Heart left ventricle (tissue), 16 donors: ENCODE measurements around the gene TNFRSF1B. TPM values are rescaled to one million over a fixed set of nuclear protein-coding genes. Genes with fewer than 3 reads are reported as not detected.

Experiments used
- ATAC-seq, 4 donors: fragments of 200-7000 bp; cut with Tn5 transposase; one replicate each; pipeline ENCODE4 v1.9.1; 2020 to 2022; ENCODE audit warnings: moderate library complexity in 4 of 4, mild to moderate bottlenecking in 3 of 4, moderate number of reproducible peaks in 1 of 4
- DNase-seq, 5 donors: peaks; one replicate each; pipeline ENCODE4 v3.0.0-alpha.2; 2020
- H3K27ac ChIP-seq, 12 donors: fragments of 200-600 bp; sonication (generic) in 4 of 12; one replicate each; pipeline versions ENCODE4 v1.5.0 to v1.8.0; 2016 to 2022; ENCODE audit warnings: mild to moderate bottlenecking in 2 of 12
- H3K27me3 ChIP-seq, 9 donors: fragments of 200-600 bp; sonication (generic) in 2 of 9; one replicate each; pipeline versions ENCODE4 v1.5.1 to v1.8.0; 2016 to 2022; ENCODE audit warnings: mild to moderate bottlenecking in 3 of 9
- H3K36me3 ChIP-seq, 9 donors: fragments of 200-600 bp; sonication (generic) in 2 of 9; one replicate each; pipeline versions ENCODE4 v1.5.0 to v1.8.0; 2018 to 2022; ENCODE audit warnings: mild to moderate bottlenecking in 2 of 9
- H3K4me1 ChIP-seq, 12 donors: fragments of 200-600 bp; sonication (generic) in 4 of 12; one replicate each; pipeline versions ENCODE4 v1.5.0 to v1.8.0; 2016 to 2022; ENCODE audit warnings: mild to moderate bottlenecking in 3 of 12
- H3K4me3 ChIP-seq, 12 donors: fragments of 200-600 bp; sonication (generic) in 4 of 12; one replicate each; pipeline versions ENCODE4 v1.5.0 to v1.8.0; 2017 to 2022; ENCODE audit warnings: mild to moderate bottlenecking in 9 of 12, moderate library complexity in 4 of 12
- H3K9me3 ChIP-seq, 12 donors: fragments of 200-600 bp; sonication (generic) in 4 of 12; one replicate each; pipeline versions ENCODE4 v1.5.0 to v1.8.0; 2016 to 2022; ENCODE audit warnings: mild to moderate bottlenecking in 1 of 12
- POLR2A ChIP-seq, 2 donors: fragments of 450-650 bp; IDR thresholded peaks; one replicate each; pipeline ENCODE4 v1.6.1; 2017; ENCODE audit warnings: antibody characterized with exemption in 2 of 2, mild to moderate bottlenecking in 2 of 2, moderate library complexity in 2 of 2
- WGBS, 4 donors: extraction: QIAGEN DNeasy Blood & Tissue Kit in 2 of 4; methylation state at CpG; one replicate each; pipeline versions ENCODE4 v1.1.5 to v1.1.7; 2013 to 2018; 5-methylcytosine and 5-hydroxymethylcytosine counted together
- intact Hi-C, 10 donors: fragments of 100-400 bp; cut with DNase I; formaldehyde crosslinking; loops; one replicate each; pipeline versions ENCODE4 v1.11.1 to v1.14.2; 2022
- polyA plus RNA-seq, 2 donors: library from polyadenylated mRNA; stranded (reverse); fragments of 200-250 nt; gene quantifications; one replicate each; pipeline ENCODE4 v1.2.3, GENCODE V29; 2013
- total RNA-seq, 9 donors: library from RNA; depleted of rRNA in 2 of 9; stranded (reverse); fragments of >200 nt in 2 of 9; fragmentation: NEBNext Ultra II Directional in 3 of 9; extraction: Animal tissue kit (Norgen Biotek cat#: 25700) in 3 of 9; gene quantifications; one replicate each; pipeline versions ENCODE4 v1.1.0 to v1.2.4, GENCODE V29; 2016 to 2023
- TF ChIP-seq, protein P1 (sequence below), 12 donors: fragments of 200-600 bp; sonication (generic) in 4 of 12; IDR thresholded peaks; one replicate each; pipeline versions ENCODE4 v1.5.0 to v1.8.0; 2018 to 2022; ENCODE audit warnings: antibody characterized with exemption in 12 of 12, mild to moderate bottlenecking in 5 of 12
- donor health status: ischemic (EF 13 %, LVEDD 7.1; RV severe dilation, severe dysfunction).
- donor health status: healthy with polysubstance abuse.
- donor health status: DM: no; HTN: yes; CAD: no.
- donor health status: DM: no; HTN: no; CAD: no.
- donor health status: ischemic (EF 25% LVEDD 6.9; RV normal size, moderate dysfunction).
- donor health status: ischemic (EF 25% LVEDD 5.7; RV mildly dilated, moderate dysfunction).
- donor health status: healthy.
- donor health status: DM: yes; HTN: yes; CAD: no.
- donor health status: ischemic (EF 35%, LVEDD 5.7; RV mildly dilated, moderate dysfunction).
- donor health status: nonischemic (EF 11% LVEDD 7.7; RV severe dilation, severe dysfunction).
- donor health status: DM: yes; HTN: yes; CAD: no.
- donor health status: PGD.
- donor health status: ischemic (EF 29% LVEDD 5.4; RV normal size, mild dysfunction).
- donor health status: nonischemic (EF 23%, LVEDD 6.1; RV moderate dilation, normal function).

TNFRSF1B gene
- total and polyA plus RNA-seq, 11 donors = 8.6 to 71.0 (median 14.9) TPM

DNA sequence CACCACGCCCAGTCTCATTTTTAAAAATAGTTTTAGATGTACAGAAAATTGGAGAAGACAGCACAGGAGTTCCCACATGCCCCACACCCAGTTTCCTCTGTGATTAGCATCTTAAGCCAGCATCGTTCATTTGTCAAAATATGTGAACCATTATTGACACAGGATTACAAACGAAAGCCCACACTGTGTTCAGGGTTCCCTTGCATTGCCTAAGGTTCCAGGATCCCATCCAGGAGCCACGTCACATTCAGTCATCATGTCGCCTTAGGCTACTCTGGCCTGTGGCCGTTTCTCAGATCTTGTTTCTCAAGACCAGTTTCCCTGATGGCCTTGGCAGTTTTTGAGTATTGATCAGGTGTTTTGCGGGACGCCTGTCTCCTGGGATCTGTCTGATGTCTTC lies 34.7 kb upstream of the TNFRSF1B start:
- ATAC-seq = peak in 1 of 4 donors; percentile 26
- peak overlapping the region in 8 of 12 donors; percentile 33 to 88 (median 58) for H3K27ac ChIP-seq
- H3K9me3 ChIP-seq = no peaks in the 10 kb centered on the region
- TF ChIP-seq, protein P1, sequence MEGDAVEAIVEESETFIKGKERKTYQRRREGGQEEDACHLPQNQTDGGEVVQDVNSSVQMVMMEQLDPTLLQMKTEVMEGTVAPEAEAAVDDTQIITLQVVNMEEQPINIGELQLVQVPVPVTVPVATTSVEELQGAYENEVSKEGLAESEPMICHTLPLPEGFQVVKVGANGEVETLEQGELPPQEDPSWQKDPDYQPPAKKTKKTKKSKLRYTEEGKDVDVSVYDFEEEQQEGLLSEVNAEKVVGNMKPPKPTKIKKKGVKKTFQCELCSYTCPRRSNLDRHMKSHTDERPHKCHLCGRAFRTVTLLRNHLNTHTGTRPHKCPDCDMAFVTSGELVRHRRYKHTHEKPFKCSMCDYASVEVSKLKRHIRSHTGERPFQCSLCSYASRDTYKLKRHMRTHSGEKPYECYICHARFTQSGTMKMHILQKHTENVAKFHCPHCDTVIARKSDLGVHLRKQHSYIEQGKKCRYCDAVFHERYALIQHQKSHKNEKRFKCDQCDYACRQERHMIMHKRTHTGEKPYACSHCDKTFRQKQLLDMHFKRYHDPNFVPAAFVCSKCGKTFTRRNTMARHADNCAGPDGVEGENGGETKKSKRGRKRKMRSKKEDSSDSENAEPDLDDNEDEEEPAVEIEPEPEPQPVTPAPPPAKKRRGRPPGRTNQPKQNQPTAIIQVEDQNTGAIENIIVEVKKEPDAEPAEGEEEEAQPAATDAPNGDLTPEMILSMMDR (IDR thresholded peaks at IDR 0.05) = no peak
- no peak for TF ChIP-seq POLR2A (IDR thresholded peaks at IDR 0.05)
- DNase-seq = no peak
- H3K4me3 ChIP-seq = no peak overlapping the region
- H3K27me3 ChIP-seq = no peaks in the 10 kb centered on the region
- H3K36me3 ChIP-seq = no peaks in the 10 kb centered on the region
- intact Hi-C loops = loop anchor here in 2 of 10 donors (5.0 to 10.0 kb wide), 2 partner anchors 35 to 53 kb away; partner anchors contain the start of gene TNFRSF1B (in 1 of the 2)
- 82 to 90% (median 86%) methylated on average over 8 of the region's 8 CpGs for WGBS, 4 donors
- H3K4me1 ChIP-seq = peaks cover 0 to 56% (median 13%) of the 10 kb centered on the region in 12 donors

DNA sequence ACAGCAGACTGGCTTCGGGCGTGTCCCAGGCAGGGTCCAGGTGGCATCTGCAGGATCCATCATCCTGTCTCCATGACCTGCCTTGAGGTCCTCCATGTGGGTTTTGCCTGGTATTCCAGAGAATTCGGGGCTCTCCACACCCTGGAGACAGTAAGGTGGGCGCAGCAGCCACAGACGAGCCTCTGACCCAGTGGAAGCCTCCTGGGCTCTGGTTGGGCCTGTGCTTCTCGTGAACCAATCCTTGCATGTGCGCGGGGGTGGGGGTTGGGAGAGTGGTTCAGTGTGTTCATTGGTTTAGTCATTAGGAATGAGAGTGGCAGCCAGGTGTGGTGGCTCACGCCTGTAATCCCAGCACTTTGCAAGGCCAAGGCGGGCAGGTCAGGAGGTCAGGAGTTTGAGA lies 32.1 kb upstream of the TNFRSF1B start:
- peak in 1 of 5 donors; percentile 21 for DNase-seq
- Histone ChIP-seq H3K4me3 (no peak overlapping the region), H3K9me3 (no peaks in the 10 kb centered on the region), H3K36me3 (no peaks in the 10 kb centered on the region), H3K27me3 (no peaks in the 10 kb centered on the region), H3K27ac (no peak overlapping the region), H3K4me1 (peaks cover 0 to 50% (median 13%) of the 10 kb centered on the region in 12 donors)
- ATAC-seq = no peak
- 93 to 98% (median 97%) methylated on average over 10 of the region's 10 CpGs for WGBS, 4 donors
- intact Hi-C loops = loop anchor here in 2 of 10 donors (5.0 to 10.0 kb wide), 2 partner anchors 33 to 50 kb away; partner anchors contain the start of gene TNFRSF1B (in 1 of the 2)
- no peak for TF ChIP-seq POLR2A (IDR thresholded peaks at IDR 0.05)

DNA sequence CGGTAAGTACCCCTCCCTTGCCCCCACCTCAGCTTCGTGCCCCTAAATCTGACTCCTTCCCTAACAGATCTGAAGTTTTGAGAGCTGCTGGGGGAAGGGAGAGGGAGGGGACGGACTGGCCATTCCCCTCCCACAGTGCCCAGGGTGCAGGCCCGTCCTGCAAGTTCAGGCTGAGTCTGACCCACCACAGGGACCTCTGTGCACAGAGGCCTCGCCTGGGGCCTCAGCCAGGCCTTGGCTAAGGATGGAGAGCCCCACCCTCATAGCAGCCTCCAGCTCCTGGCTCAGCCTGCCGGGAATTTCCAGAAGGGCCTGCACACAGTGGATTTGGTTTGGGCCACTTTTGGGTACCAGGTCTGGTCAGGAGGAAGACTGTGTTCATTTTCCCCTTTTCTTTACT lies 31.2 kb upstream of the TNFRSF1B start:
- peak; percentile 56 to 86 (median 74) for ATAC-seq

DNA sequence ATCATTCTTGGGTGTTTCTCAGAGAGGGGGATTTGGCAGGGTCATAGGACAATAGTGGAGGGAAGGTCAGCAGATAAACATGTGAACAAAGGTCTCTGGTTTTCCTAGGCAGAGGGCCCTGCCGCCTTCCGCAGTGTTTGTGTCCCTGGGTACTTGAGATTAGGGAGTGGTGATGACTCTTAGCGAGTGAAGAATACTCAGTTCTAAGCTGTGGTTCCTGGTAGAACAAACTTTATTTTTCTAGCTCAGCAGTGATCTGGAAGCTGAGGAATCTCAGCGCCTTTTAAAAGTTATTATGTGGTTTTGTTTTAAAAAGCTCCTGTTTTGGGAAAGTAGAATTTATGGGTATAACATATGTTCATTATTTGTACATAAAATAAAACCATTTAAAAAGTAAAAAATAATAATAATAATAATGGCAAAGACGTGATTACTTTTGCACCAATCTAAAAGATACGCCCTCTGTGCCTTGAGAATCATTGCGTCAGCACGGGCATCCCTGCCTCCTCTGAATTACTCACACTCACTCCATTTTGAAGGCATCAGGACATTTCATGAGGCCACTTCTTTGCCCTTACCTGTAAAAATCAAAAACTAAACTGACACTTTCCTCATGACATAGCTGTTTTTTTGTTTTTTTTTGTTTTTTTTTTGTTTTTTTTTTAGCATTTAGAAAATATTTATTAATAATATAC lies 29.7 kb upstream of the TNFRSF1B start:
- TF ChIP-seq POLR2A (IDR thresholded peaks at IDR 0.05) = no peak
- TF ChIP-seq, protein P1 (IDR thresholded peaks at IDR 0.05) = no peak
- H3K4me3 ChIP-seq = no peak overlapping the region
- DNase-seq (no peak), ATAC-seq (no peak)
- no peaks in the 10 kb centered on the region for H3K36me3 ChIP-seq
- H3K27me3 ChIP-seq = no peaks in the 10 kb centered on the region
- H3K27ac ChIP-seq = no peak overlapping the region
- 73 to 89% (median 77%) methylated on average over 8 of the region's 8 CpGs for WGBS, 4 donors
- intact Hi-C loops = loop anchor here in 1 of 10 donors (10.0 kb wide), 1 partner anchor 48 kb away; no protein-coding TSS in a partner anchor
- no peaks in the 10 kb centered on the region for H3K9me3 ChIP-seq
- H3K4me1 ChIP-seq = peaks cover 0 to 49% (median 11%) of the 10 kb centered on the region in 12 donors

More for the DNA sequence above, 31.2 kb upstream of the TNFRSF1B start:
- Histone ChIP-seq H3K4me3 (no peak overlapping the region), H3K27ac (peak overlapping the region in 10 of 12 donors; percentile 14 to 55 (median 40)), H3K4me1 (peaks cover 0 to 49% (median 13%) of the 10 kb centered on the region in 12 donors), H3K27me3 (no peaks in the 10 kb centered on the region), H3K9me3 (no peaks in the 10 kb centered on the region), H3K36me3 (no peaks in the 10 kb centered on the region)
- intact Hi-C loops = loop anchor here in 1 of 10 donors (10.0 kb wide), 1 partner anchor 49 kb away; no protein-coding TSS in a partner anchor
- WGBS, 4 donors = 32 to 43% (median 35%) methylated on average over 4 to 6 of the region's 6 CpGs
- TF ChIP-seq, protein P1 (IDR thresholded peaks at IDR 0.05) = no peak
- TF ChIP-seq POLR2A (IDR thresholded peaks at IDR 0.05) = no peak
- DNase-seq = peak; percentile 58 to 77 (median 62)
